GM19328 (cell line): ENCODE results near the gene SEPTIN1.
"Not testable (repeated sequence)": the region's sequence is repeated elsewhere in the genome, so short reads cannot be mapped to it uniquely, and the experiment has no call there.

Experiments
- ATAC-seq: cut with Tn5 transposase; IDR thresholded peaks from one replicate; pipeline ENCODE4 v1.9.1; 2021; ENCODE audit warnings: mild to moderate bottlenecking, moderate library complexity; ENCODE audit not compliant: unreplicated experiment

Gene SEPTIN1

GRCh38 chr16:30401768-30402425 is 19.5 kb upstream of the SEPTIN1 start:
- ATAC-seq = no peak

- no peak for ATAC-seq
Observed at GRCh38 chr16:30399435-30400186, 17.2 kb upstream of the SEPTIN1 start.

GRCh38 chr16:30398661-30399434 is 16.5 kb upstream of the SEPTIN1 start:
- ATAC-seq = no peak

- ATAC-seq = no peak
Observed at GRCh38 chr16:30397776-30398660, 15.7 kb upstream of the SEPTIN1 start.

GRCh38 chr16:30397056-30397455 is 14.7 kb upstream of the SEPTIN1 start:
- ATAC-seq = no peak

- not testable (repeated sequence) for ATAC-seq
Observed at GRCh38 chr16:30396627-30397026, 14.3 kb upstream of the SEPTIN1 start.

GRCh38 chr16:30395992-30396585 is 13.7 kb upstream of the SEPTIN1 start:
- no peak for ATAC-seq

GRCh38 chr16:30395155-30395991 is 13.0 kb upstream of the SEPTIN1 start, which contains the start of gene ZNF48:
Gene ZNF48 (plus strand): TSS chr16:30395420. CDS start chr16:30395795, 375 bp downstream.
- peak; percentile 63 for ATAC-seq

- ATAC-seq = no peak
Observed at GRCh38 chr16:30394592-30395154, 12.3 kb upstream of the SEPTIN1 start.

GRCh38 chr16:30383521-30383920 is 1.2 kb upstream of the SEPTIN1 start:
- ATAC-seq = no peak

- ATAC-seq = no peak
Observed at GRCh38 chr16:30381291-30382041, 895 bp downstream of the SEPTIN1 start.

- no peak for ATAC-seq
Observed at GRCh38 chr16:30380803-30381208, 1.6 kb downstream of the SEPTIN1 start.

- ATAC-seq = no peak
Observed at GRCh38 chr16:30380072-30380802, 2.1 kb downstream of the SEPTIN1 start.

GRCh38 chr16:30379158-30379783 is 3.1 kb downstream of the SEPTIN1 start:
- no peak for ATAC-seq

GRCh38 chr16:30378236-30379157 is 3.9 kb downstream of the SEPTIN1 start:
- ATAC-seq = peak; percentile 88

GRCh38 chr16:30377812-30378235 is 4.5 kb downstream of the SEPTIN1 start:
- ATAC-seq = peak; percentile 37
